Endothelial cell of umbilical vein (primary cell): Measurements from ENCODE around the gene CLCA4. TPM values are rescaled to one million over a fixed set of nuclear protein-coding genes. Genes with fewer than 3 reads are reported as not detected.

Source experiments
- BruUV-seq: library from RNA; stranded (reverse); fragments of 400-500 nt; replicated peaks from 2 replicates; lab custom pipeline; 2021; lab: Mats Ljungman, UMichigan
- CTCF ChIA-PET: fragments of 300-600, 350-600 bp; sonication (Branson Sonifier 250); formaldehyde crosslinking; loops from one replicate; lab custom pipeline; 2021; ENCODE audit warnings: antibody characterized with exemption, inconsistent platforms; lab: Charles Lee
- POLR2A ChIA-PET: fragments of 300-600, 350-600 bp; sonication (Branson Sonifier 250); formaldehyde crosslinking; loops from one replicate; lab custom pipeline; 2021; ENCODE audit warnings: antibody characterized with exemption, inconsistent platforms; lab: Charles Lee
- DNase-seq: peaks from one replicate; pipeline ENCODE4 v3.0.0-alpha.2; 2011; ENCODE audit warnings: low read depth, low spot score
- FAIRE-seq: peaks from 2 replicates; lab custom pipeline; 2011; peaks lifted over from hg19 to GRCh38; lab: Jason Lieb, UNC
- H2AFZ ChIP-seq: 2 replicates; pipeline ENCODE4 v1.6.0; 2012; ENCODE audit warnings: low read depth, low read length, control low read depth, inconsistent platforms
- H3K27ac ChIP-seq: 2 replicates; pipeline ENCODE4 v1.5.1; 2011; ENCODE audit warnings: low read depth, mild to moderate bottlenecking, control low read depth, low read length, moderate library complexity; ENCODE audit not compliant: insufficient read depth
- H3K27me3 ChIP-seq, 2 experiments: 2 replicates each; pipeline versions ENCODE4 v1.6.0 to v1.6.1; 2011; ENCODE audit warnings: low read length in 2 of 2, mixed read lengths in 1 of 2; ENCODE audit not compliant: control insufficient read depth in 2 of 2, insufficient read depth in 2 of 2
- H3K36me3 ChIP-seq, 2 experiments: 2 replicates in 1 of 2; 3 replicates in 1 of 2; pipeline ENCODE4 v1.5.1; 2011; ENCODE audit warnings: low read length in 2 of 2, mild to moderate bottlenecking in 1 of 2, moderate library complexity in 1 of 2; ENCODE audit not compliant: control insufficient read depth in 2 of 2, insufficient read depth in 2 of 2; ENCODE audit errors: extremely low read depth in 1 of 2
- H3K4me1 ChIP-seq: 3 replicates; pipeline ENCODE4 v1.5.1; 2011; ENCODE audit warnings: mild to moderate bottlenecking, low read length; ENCODE audit not compliant: control insufficient read depth, insufficient read depth; ENCODE audit errors: extremely low read depth
- H3K4me2 ChIP-seq: 2 replicates; pipeline ENCODE4 v1.6.1; 2011; ENCODE audit warnings: low read length, control low read depth, mixed read lengths; ENCODE audit not compliant: insufficient read depth
- H3K4me3 ChIP-seq, 3 experiments: fragments of 200-600 bp in 1 of 3; sonication (generic), shearing (Covaris generic) in 1 of 3; replicated peaks in 1 of 3; 2 replicates each; pipeline ENCODE4 v1.5.1; 2011 to 2016; ENCODE audit warnings: control low read depth in 3 of 3, low read length in 3 of 3, mild to moderate bottlenecking in 2 of 3, inconsistent platforms in 1 of 3, low read depth in 1 of 3, moderate library complexity in 1 of 3; ENCODE audit not compliant: insufficient read depth in 1 of 3
- H3K79me2 ChIP-seq: 2 replicates; pipeline ENCODE4 v1.6.0; 2012; ENCODE audit warnings: low read length, inconsistent platforms; ENCODE audit not compliant: control insufficient read depth, insufficient read depth
- H3K9ac ChIP-seq: replicated peaks from 2 replicates; pipeline ENCODE3; 2011; ENCODE audit warnings: low read length, control low read depth; ENCODE audit not compliant: insufficient read depth; ENCODE audit errors: extremely low read depth
- H3K9me1 ChIP-seq: replicated peaks from 3 replicates; pipeline ENCODE4 v1.6.0; 2011; ENCODE audit warnings: mild to moderate bottlenecking, low read length; ENCODE audit not compliant: control insufficient read depth, insufficient read depth; ENCODE audit errors: extremely low read depth
- H3K9me3 ChIP-seq: replicated peaks from 2 replicates; pipeline ENCODE4 v1.5.1; 2012; ENCODE audit warnings: low read length, inconsistent platforms; ENCODE audit not compliant: control insufficient read depth, insufficient read depth
- H4K20me1 ChIP-seq: replicated peaks from 2 replicates; pipeline ENCODE3; 2011; ENCODE audit warnings: mild to moderate bottlenecking, low read length; ENCODE audit not compliant: control insufficient read depth, insufficient read depth; ENCODE audit errors: extremely low read depth
- CTCF ChIP-seq, 2 donors: IDR thresholded peaks; 1 replicate in 1 of 2; 2 replicates in 1 of 2; pipeline ENCODE4 v1.5.1; 2011; ENCODE audit warnings: low read length in 2 of 2, mild to moderate bottlenecking in 2 of 2, moderate library complexity in 2 of 2, control low read depth in 1 of 2, inconsistent platforms in 1 of 2, low read depth in 1 of 2; ENCODE audit not compliant: insufficient read depth in 1 of 2; ENCODE audit errors: extremely low read depth in 1 of 2
- EZH2 ChIP-seq: IDR thresholded peaks from 2 replicates; pipeline ENCODE4 v1.6.1; 2012; ENCODE audit warnings: borderline replicate concordance, low read depth, mild to moderate bottlenecking, moderate library complexity, low read length, inconsistent platforms; ENCODE audit not compliant: severe bottlenecking
- FOS ChIP-seq: IDR thresholded peaks from 2 replicates; pipeline ENCODE4 v1.6.1; 2011; ENCODE audit warnings: mild to moderate bottlenecking, low read length, moderate library complexity, borderline replicate concordance; ENCODE audit not compliant: insufficient read depth
- GATA2 ChIP-seq: IDR thresholded peaks from 2 replicates; pipeline ENCODE4 v1.7.0; 2011; ENCODE audit warnings: low read depth, mild to moderate bottlenecking, moderate library complexity, mixed read lengths, low read length; ENCODE audit not compliant: insufficient read length, insufficient read depth
- JUN ChIP-seq: IDR thresholded peaks from 2 replicates; pipeline ENCODE4 v1.6.1; 2011; ENCODE audit warnings: borderline replicate concordance, low read depth; ENCODE audit not compliant: insufficient read length, insufficient read depth
- MAX ChIP-seq: IDR thresholded peaks from 2 replicates; pipeline ENCODE4 v1.6.1; 2011; ENCODE audit not compliant: insufficient read depth, insufficient read length
- MYC ChIP-seq: IDR thresholded peaks from one replicate; pipeline ENCODE4 v1.6.1; 2011; ENCODE audit warnings: mild to moderate bottlenecking, low read depth, low read length
- POLR2A ChIP-seq: IDR thresholded peaks from 2 replicates; pipeline ENCODE4 v1.6.1; 2012; ENCODE audit warnings: low read depth, mild to moderate bottlenecking, control low read depth, low read length
- POLR2AphosphoS5 ChIP-seq: IDR thresholded peaks from 2 replicates; pipeline ENCODE4 v1.6.1; 2012; ENCODE audit warnings: low read depth, mild to moderate bottlenecking, control low read depth, low read length, moderate library complexity; ENCODE audit not compliant: insufficient read depth
- dilution Hi-C: fragments of 300-500 bp; cut with MboI; formaldehyde crosslinking; loops from one replicate; pipeline ENCODE4 v1.15.0; 2019; ENCODE audit warnings: low sequenced_read_pairs; ENCODE audit not compliant: extremely low pct_ligation_motif_present
- intact Hi-C: fragments of 100-400 bp; cut with micrococcal nuclease; formaldehyde crosslinking; loops from one replicate; pipeline ENCODE4 v1.10.0; 2022
- polyA plus RNA-seq, 4 experiments: library from polyadenylated mRNA; depleted of rRNA in 3 of 4; stranded (reverse) in 3 of 4; unstranded in 1 of 4; fragments of >200 nt; gene quantifications; 2 replicates each; pipeline versions ENCODE4 v1.2.1 to v1.2.3, GENCODE V29; 2011 to 2012; ENCODE audit warnings: missing spikeins in 1 of 4
- total RNA-seq: library from RNA; stranded (reverse); gene quantifications from 2 replicates; pipeline ENCODE4 v1.2.3, GENCODE V29; 2021

The CLCA4 gene
- total and polyA plus RNA-seq, 2 donors (not counting 3 experiments of a cell fraction or from before 2014, with no cell fraction given) = not detected

- intact Hi-C loops = no loop called here
- Histone ChIP-seq H3K4me3 (no peak overlapping the region), H3K27ac (no peak overlapping the region), H3K79me2 (no peaks in the 10 kb centered on the region), H3K36me3 (no peaks in the 10 kb centered on the region), H3K9ac (no peak overlapping the region), H3K4me2 (no peak overlapping the region), H3K27me3 (peaks cover 4 to 5% of the 10 kb centered on the region in 2 experiments), H3K9me3 (no peaks in the 10 kb centered on the region), H4K20me1 (no peaks in the 10 kb centered on the region), H3K4me1 (no peaks in the 10 kb centered on the region), H3K9me1 (no peaks in the 10 kb centered on the region), H2AFZ (no peak overlapping the region)
- no peak for TF ChIP-seq EZH2
- no peak for TF ChIP-seq GATA2
- no peak for TF ChIP-seq MAX
- no peak for TF ChIP-seq CTCF (IDR thresholded peaks at IDR 0.05; ENCODE audit: extremely low read depth in 1 of 2, insufficient read depth in 1 of 2, low read depth in 1 of 2, low read length in 2 of 2)
- no peak for TF ChIP-seq FOS
- TF ChIP-seq MYC = no peak
- TF ChIP-seq POLR2AphosphoS5 = no peak
- no peak for TF ChIP-seq POLR2A
- TF ChIP-seq JUN = no peak
- dilution Hi-C loops = no loop called here
- ChIA-PET POLR2A (no interaction called here), CTCF (no interaction called here)
- DNase-seq = no peak
- no peak for FAIRE-seq
- BruUV-seq = no TSS peak
These were observed 20.5 kb downstream of the CLCA4 start for GRCh38 chr1:86567341-86567740.
